ENCODE results near the gene FXR2. TPM values are rescaled to one million over a fixed set of nuclear protein-coding genes. Genes with fewer than 3 reads are reported as not detected.
A peak's percentile ranks its signal among the peaks of the same experiment; 100 is the strongest.

The FXR2 gene
- total RNA-seq, 4 donors from 2014 or later: 34.7 to 39.4 (median 36.7) TPM

GRCh38 chr17:7577327-7578199 lies 37.1 kb downstream of the FXR2 start:
- Histone ChIP-seq H3K4me1 (peaks cover 0 to 85% (median 56%) of the 10 kb centered on the region in 4 donors), H3K36me3 (peaks cover 4 to 74% (median 27%) of the 10 kb centered on the region in 3 donors), H3K27ac (peak overlapping the region in 2 of 4 donors; percentile 97), H3K4me3 (no peak overlapping the region), H3K27me3 (no peaks in the 10 kb centered on the region), H3K9me3 (no peaks in the 10 kb centered on the region)
- TF ChIP-seq EP300 (IDR thresholded peaks at IDR 0.05): no peak
- no peak for TF ChIP-seq CTCF (IDR thresholded peaks at IDR 0.05)
- TF ChIP-seq POLR2A (IDR thresholded peaks at IDR 0.05): no peak
- no peak for DNase-seq (ENCODE audit: low spot score in 2 of 2)
- WGBS, 2 donors: 74 to 82% methylated on average over 17 of the region's 17 CpGs

- peaks cover 4 to 73% (median 27%) of the 10 kb centered on the region in 3 donors for H3K36me3 ChIP-seq
- H3K4me3 ChIP-seq: no peak overlapping the region
- 80% methylated on average over 14 of the region's 14 CpGs for WGBS, 2 donors
- H3K9me3 ChIP-seq: no peaks in the 10 kb centered on the region
- no peak for DNase-seq (ENCODE audit: low spot score in 2 of 2)
- no peak for TF ChIP-seq CTCF (IDR thresholded peaks at IDR 0.05)
- TF ChIP-seq EP300 (IDR thresholded peaks at IDR 0.05): no peak
- no peak for TF ChIP-seq POLR2A (IDR thresholded peaks at IDR 0.05)
- H3K4me1 ChIP-seq: peaks cover 0 to 81% (median 48%) of the 10 kb centered on the region in 4 donors
- H3K27ac ChIP-seq: no peak overlapping the region
- no peaks in the 10 kb centered on the region for H3K27me3 ChIP-seq
Observed at GRCh38 chr17:7576432-7576937, 38.2 kb downstream of the FXR2 start.

- no peaks in the 10 kb centered on the region for H3K9me3 ChIP-seq
- no peak overlapping the region for H3K4me3 ChIP-seq
- H3K4me1 ChIP-seq: peaks cover 0 to 81% (median 45%) of the 10 kb centered on the region in 4 donors
- no peaks in the 10 kb centered on the region for H3K27me3 ChIP-seq
- WGBS, 2 donors: 67 to 70% methylated on average over 7 of the region's 7 CpGs
- H3K36me3 ChIP-seq: peaks cover 4 to 72% (median 27%) of the 10 kb centered on the region in 3 donors
- no peak for TF ChIP-seq POLR2A (IDR thresholded peaks at IDR 0.05)
- TF ChIP-seq EP300 (IDR thresholded peaks at IDR 0.05): no peak
- no peak for TF ChIP-seq CTCF (IDR thresholded peaks at IDR 0.05)
- peak overlapping the region in 2 of 4 donors; percentile 48 to 55 for H3K27ac ChIP-seq
- DNase-seq (ENCODE audit: low spot score in 2 of 2): no peak
Observed at GRCh38 chr17:7575959-7576358, 38.7 kb downstream of the FXR2 start.

GRCh38 chr17:7575481-7575883 lies 39.2 kb downstream of the FXR2 start:
- no peak for TF ChIP-seq CTCF (IDR thresholded peaks at IDR 0.05)
- TF ChIP-seq EP300 (IDR thresholded peaks at IDR 0.05): no peak
- TF ChIP-seq POLR2A (IDR thresholded peaks at IDR 0.05): no peak
- peak overlapping the region in 2 of 4 donors; percentile 48 to 55 for H3K27ac ChIP-seq
- H3K9me3 ChIP-seq: no peaks in the 10 kb centered on the region
- DNase-seq (ENCODE audit: low spot score in 2 of 2): no peak
- no peak overlapping the region for H3K4me3 ChIP-seq
- 86 to 100% methylated on average over 1 of the region's 1 CpG for WGBS, 2 donors
- H3K27me3 ChIP-seq: no peaks in the 10 kb centered on the region
- H3K36me3 ChIP-seq: peaks cover 4 to 72% (median 29%) of the 10 kb centered on the region in 3 donors
- peaks cover 0 to 77% (median 42%) of the 10 kb centered on the region in 4 donors for H3K4me1 ChIP-seq
